ENCODE measurements around the gene LANCL1.

The LANCL1 gene

GRCh38 chr2:210388148-210388547 lies 88.4 kb downstream of the LANCL1 start:
- no peak for DNase-seq

- DNase-seq: no peak
Measured at GRCh38 chr2:210387074-210387473, 89.5 kb downstream of the LANCL1 start.

All from stimulated activated naive CD4-positive, alpha-beta T cell (primary cell).